SK-N-SH (cell line): Measurements from ENCODE around the gene PHF12. TPM values are rescaled to one million over a fixed set of nuclear protein-coding genes. Genes with fewer than 3 reads are reported as not detected.

ENCODE experiments used
- CTCF ChIA-PET: fragments of 300-600, 350-600 bp; formaldehyde crosslinking; extraction: SDS; loops from one replicate; lab custom pipeline; 2021; lab: Yijun Ruan, JAX
- POLR2A ChIA-PET: fragments of 350-600 bp; sonication (Branson Sonifier 250); formaldehyde crosslinking; extraction: SDS; loops from one replicate; lab custom pipeline; 2020; ENCODE audit warnings: antibody characterized with exemption, inconsistent platforms; lab: Yijun Ruan, JAX
- DNase-seq: peaks from one replicate; pipeline ENCODE4 v3.0.0; 2012
- H2AFZ ChIP-seq: fragments of 200-600 bp; sonication (generic); 2 replicates; pipeline ENCODE4 v1.8.1; 2016; ENCODE audit warnings: antibody characterized with exemption, mild to moderate bottlenecking, low read depth
- H3F3A ChIP-seq: fragments of 200-600 bp; sonication (generic); replicated peaks from 2 replicates; pipeline ENCODE3; 2016; ENCODE audit warnings: antibody characterized with exemption, mild to moderate bottlenecking; ENCODE audit not compliant: insufficient read depth
- H3K27ac ChIP-seq, 2 experiments: fragments of 200-500 bp in 1 of 2; fragments of 200-600 bp in 1 of 2; sonication (Bioruptor generic) in 1 of 2; sonication (generic), shearing (Covaris generic) in 1 of 2; 2 replicates each; pipeline versions ENCODE4 v1.5.1 to v1.6.1; 2014 to 2016; ENCODE audit warnings: low read depth in 2 of 2, inconsistent platforms in 1 of 2, low read length in 1 of 2, mild to moderate bottlenecking in 1 of 2, mixed read lengths in 1 of 2
- H3K27me3 ChIP-seq: fragments of 200-600 bp; sonication (generic), shearing (Covaris generic); 2 replicates; pipeline ENCODE4 v1.6.1; 2016; ENCODE audit warnings: mixed run types; ENCODE audit not compliant: insufficient read depth
- H3K36me3 ChIP-seq, 2 experiments: fragments of 200-500 bp in 1 of 2; fragments of 200-600 bp in 1 of 2; sonication (Bioruptor generic) in 1 of 2; sonication (generic) in 1 of 2; replicated peaks in 1 of 2; 2 replicates each; pipeline versions ENCODE3 to v1.5.1; 2014 to 2016; ENCODE audit warnings: low read length in 1 of 2, mild to moderate bottlenecking in 1 of 2; ENCODE audit not compliant: insufficient read depth in 2 of 2, control insufficient read depth in 1 of 2
- H3K4me1 ChIP-seq, 2 experiments: fragments of 200-500 bp in 1 of 2; fragments of 200-600 bp in 1 of 2; sonication (Bioruptor generic) in 1 of 2; sonication (generic), shearing (Covaris generic) in 1 of 2; 2 replicates each; pipeline versions ENCODE4 v1.5.1 to v1.6.1; 2014 to 2016; ENCODE audit warnings: low read depth in 1 of 2, low read length in 1 of 2, mixed run types in 1 of 2; ENCODE audit not compliant: insufficient read depth in 2 of 2, control insufficient read depth in 1 of 2
- H3K4me2 ChIP-seq: fragments of 200-600 bp; sonication (generic), shearing (Covaris generic); 2 replicates; pipeline ENCODE4 v1.6.1; 2017; ENCODE audit warnings: mixed run types
- H3K4me3 ChIP-seq, 2 experiments: fragments of 200-500 bp in 1 of 2; fragments of 200-600 bp in 1 of 2; sonication (Bioruptor generic) in 1 of 2; sonication (generic), shearing (Covaris generic) in 1 of 2; 2 replicates each; pipeline versions ENCODE4 v1.5.1 to v1.8.1; 2014 to 2016; ENCODE audit warnings: low read depth in 2 of 2, inconsistent platforms in 1 of 2, low read length in 1 of 2, mild to moderate bottlenecking in 1 of 2, mixed read lengths in 1 of 2, moderate library complexity in 1 of 2
- H3K79me2 ChIP-seq: fragments of 200-600 bp; sonication (generic); 2 replicates; pipeline ENCODE4 v1.8.1; 2017; ENCODE audit warnings: mild to moderate bottlenecking; ENCODE audit not compliant: insufficient read depth
- H3K9ac ChIP-seq: fragments of 200-600 bp; sonication (generic); 2 replicates; pipeline ENCODE4 v1.6.1; 2017; ENCODE audit warnings: mixed run types
- H3K9me2 ChIP-seq: fragments of 200-600 bp; sonication (generic); 2 replicates; pipeline ENCODE4 v1.6.1; 2017; ENCODE audit warnings: mixed run types
- H3K9me3 ChIP-seq: fragments of 200-600 bp; sonication (generic); 2 replicates; pipeline ENCODE4 v1.6.1; 2017; ENCODE audit warnings: mixed run types, mild to moderate bottlenecking, moderate library complexity
- H4K20me1 ChIP-seq: fragments of 200-600 bp; sonication (generic); 2 replicates; pipeline ENCODE4 v1.6.1; 2017; ENCODE audit warnings: mild to moderate bottlenecking, mixed run types; ENCODE audit not compliant: insufficient read depth
- CHD2 ChIP-seq: fragments of 150-350 bp; IDR thresholded peaks from 2 replicates; pipeline ENCODE4 v1.6.1; 2018; ENCODE audit warnings: low read length; ENCODE audit not compliant: partially characterized antibody
- CTCF ChIP-seq: fragments of 200-600 bp; sonication (generic); IDR thresholded peaks from 2 replicates; pipeline ENCODE4 v1.6.1; 2017; ENCODE audit warnings: antibody characterized with exemption, mild to moderate bottlenecking, moderate library complexity
- EZH2phosphoT487 ChIP-seq: fragments of 200-600 bp; sonication (generic); IDR thresholded peaks from 2 replicates; pipeline ENCODE4 v1.6.1; 2017; ENCODE audit warnings: low read depth, mixed run types, mild to moderate bottlenecking, antibody characterized with exemption, moderate library complexity, borderline replicate concordance
- FOSL2 ChIP-seq: IDR thresholded peaks from 2 replicates; pipeline ENCODE4 v1.4.0; 2012; ENCODE audit warnings: low read depth, mild to moderate bottlenecking, moderate library complexity, borderline replicate concordance
- FOXJ3 ChIP-seq: sonication (generic); formaldehyde crosslinking; IDR thresholded peaks from 2 replicates; pipeline ENCODE4 v1.5.1; 2020; ENCODE audit warnings: mild to moderate bottlenecking, missing genetic modification reagents
- GABPA ChIP-seq: IDR thresholded peaks from 2 replicates; pipeline ENCODE4 v1.4.0; 2012; ENCODE audit warnings: low read depth, mild to moderate bottlenecking
- JUND ChIP-seq: IDR thresholded peaks from 2 replicates; pipeline ENCODE4 v1.4.0; 2012
- MXI1 ChIP-seq: IDR thresholded peaks from 2 replicates; pipeline ENCODE4 v1.6.1; 2012; ENCODE audit warnings: mild to moderate bottlenecking, low read depth, low read length, improper control_type of control experiment
- NRF1 ChIP-seq: IDR thresholded peaks from 2 replicates; pipeline ENCODE4 v1.6.1; 2012; ENCODE audit warnings: low read depth, mild to moderate bottlenecking, low read length
- RCOR1 ChIP-seq: fragments of 150-350 bp; IDR thresholded peaks from 2 replicates; pipeline ENCODE4 v1.6.1; 2017; ENCODE audit warnings: antibody characterized with exemption, low read length
- REST ChIP-seq: IDR thresholded peaks from 2 replicates; pipeline ENCODE4 v1.6.1; 2012; ENCODE audit warnings: mild to moderate bottlenecking, low read depth, low read length, moderate library complexity
- RFX5 ChIP-seq: IDR thresholded peaks from 2 replicates; pipeline ENCODE4 v1.6.1; 2012; ENCODE audit warnings: mild to moderate bottlenecking, improper control_type of control experiment, low read length
- TAF1 ChIP-seq: IDR thresholded peaks from 2 replicates; pipeline ENCODE4 v1.6.1; 2012; ENCODE audit warnings: low read depth, mild to moderate bottlenecking, low read length, moderate library complexity, borderline replicate concordance
- USF2 ChIP-seq: fragments of 150-350 bp; IDR thresholded peaks from 2 replicates; pipeline ENCODE4 v1.6.1; 2017; ENCODE audit warnings: antibody characterized with exemption, low read length, low read depth, borderline replicate concordance
- YY1 ChIP-seq: IDR thresholded peaks from 2 replicates; pipeline ENCODE4 v1.4.0; 2012; ENCODE audit warnings: low read depth, mild to moderate bottlenecking
- WGBS: methylation state at CpG from one replicate; pipeline ENCODE4 v1.1.6; 2017; ENCODE audit warnings: low lambda C conversion rate; 5-methylcytosine and 5-hydroxymethylcytosine counted together
- polyA plus RNA-seq, 3 experiments: library from polyadenylated mRNA; depleted of rRNA; stranded (reverse); fragments of >200 nt; gene quantifications; 2 replicates each; pipeline ENCODE4 v1.2.3, GENCODE V29; 2012

Gene PHF12
- polyA plus RNA-seq, 1 of the 3 experiments (the other 2 are of a cell fraction) = 24.0 TPM

GRCh38 chr17:28885951-28886350 lies 65.4 kb downstream of the PHF12 start:
- TF ChIP-seq CTCF = no peak
- no peak for TF ChIP-seq MXI1
- no peak for TF ChIP-seq FOXJ3 (CRISPR knock-in tag)
- no peak for TF ChIP-seq NRF1
- no peak for TF ChIP-seq TAF1
- no peak for TF ChIP-seq RFX5
- no peak for TF ChIP-seq RCOR1
- no peak for TF ChIP-seq JUND
- no peak for TF ChIP-seq EZH2phosphoT487
- no peak for TF ChIP-seq GABPA
- no peak for TF ChIP-seq YY1
- TF ChIP-seq, all 33 proteins: peak for 0
- ChIA-PET CTCF (interaction anchor here (1.6 to 1.9 kb wide), 3 partner anchors 18 to 159 kb away, joined by 4 to 8 read pairs (median 5); no protein-coding TSS in a partner anchor), POLR2A (no interaction called here)

DNA sequence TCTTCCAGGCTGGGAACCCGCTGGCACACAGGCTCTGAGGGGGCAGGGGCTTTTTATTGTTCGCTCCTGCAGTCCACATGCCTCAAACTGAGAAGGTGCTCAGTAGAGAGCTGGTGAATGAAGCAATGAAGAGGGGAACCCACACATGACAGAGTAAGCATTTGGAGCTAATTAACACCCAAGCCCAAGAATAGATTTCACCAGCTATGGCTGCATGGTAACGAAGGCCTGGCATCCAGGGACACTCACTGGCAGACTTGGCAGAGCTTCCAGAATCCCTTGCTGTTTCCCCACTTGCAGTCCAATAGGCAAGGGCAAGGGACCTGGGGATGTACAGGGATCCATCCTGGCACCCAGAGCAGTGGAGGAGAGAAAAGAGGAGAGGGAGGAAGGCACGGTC lies 66.0 kb downstream of the PHF12 start:
- DNase-seq = no peak
- no peak for TF ChIP-seq GABPA
- no peak for TF ChIP-seq USF2
- TF ChIP-seq FOSL2 = no peak
- TF ChIP-seq REST = no peak
- TF ChIP-seq CHD2 = no peak
- no peak for TF ChIP-seq FOXJ3 (CRISPR knock-in tag)
- CTCF ChIA-PET = interaction anchor here (0.9 to 1.7 kb wide), 3 partner anchors 17 to 122 kb away, joined by 3 to 8 read pairs (median 4); no protein-coding TSS in a partner anchor
- H3K9me3 ChIP-seq = no peaks in the 10 kb centered on the region
- no peak overlapping the region for H2AFZ ChIP-seq
- H4K20me1 ChIP-seq = 0 out of 2 replicates have a peak, but pooled peaks cover 3% of the 10 kb centered on the region
- no peak overlapping the region for H3K4me3 ChIP-seq
- H3K79me2 ChIP-seq = 0 out of 2 replicates have a peak, but pooled peaks cover 4% of the 10 kb centered on the region
- H3K4me1 ChIP-seq = no peaks in the 10 kb centered on the region
- no peak overlapping the region for H3K9ac ChIP-seq
- H3K27ac ChIP-seq = no peak overlapping the region
- POLR2A ChIA-PET = no interaction called here
- no peaks in the 10 kb centered on the region for H3K27me3 ChIP-seq
- no peaks in the 10 kb centered on the region for H3K9me2 ChIP-seq
- H3K36me3 ChIP-seq = peaks cover 10 to 49% of the 10 kb centered on the region in 2 experiments
- WGBS = 96% methylated on average over 3 of the region's 4 CpGs
- H3K4me2 ChIP-seq = no peak overlapping the region
- no peaks in the 10 kb centered on the region for H3F3A ChIP-seq

More at GRCh38 chr17:28885951-28886350, 65.4 kb downstream of the PHF12 start:
- H3K79me2 ChIP-seq = 0 out of 2 replicates have a peak, but pooled peaks cover 4% of the 10 kb centered on the region
- H3K27me3 ChIP-seq = no peaks in the 10 kb centered on the region
- no peaks in the 10 kb centered on the region for H3K9me2 ChIP-seq
- no peak overlapping the region for H3K27ac ChIP-seq
- WGBS = 96% methylated on average over 4 of the region's 10 CpGs
- no peak overlapping the region for H3K4me3 ChIP-seq
- no peaks in the 10 kb centered on the region for H3K4me1 ChIP-seq
- H3K9ac ChIP-seq = no peak overlapping the region
- H3K9me3 ChIP-seq = no peaks in the 10 kb centered on the region
- H3K36me3 ChIP-seq = peaks cover 10 to 43% of the 10 kb centered on the region in 2 experiments
- H2AFZ ChIP-seq = no peak overlapping the region
- DNase-seq = no peak
- no peak overlapping the region for H3K4me2 ChIP-seq
- H4K20me1 ChIP-seq = 0 out of 2 replicates have a peak, but pooled peaks cover 3% of the 10 kb centered on the region
- no peaks in the 10 kb centered on the region for H3F3A ChIP-seq
